ENCODE data around the gene SAMD4A.

DNA sequence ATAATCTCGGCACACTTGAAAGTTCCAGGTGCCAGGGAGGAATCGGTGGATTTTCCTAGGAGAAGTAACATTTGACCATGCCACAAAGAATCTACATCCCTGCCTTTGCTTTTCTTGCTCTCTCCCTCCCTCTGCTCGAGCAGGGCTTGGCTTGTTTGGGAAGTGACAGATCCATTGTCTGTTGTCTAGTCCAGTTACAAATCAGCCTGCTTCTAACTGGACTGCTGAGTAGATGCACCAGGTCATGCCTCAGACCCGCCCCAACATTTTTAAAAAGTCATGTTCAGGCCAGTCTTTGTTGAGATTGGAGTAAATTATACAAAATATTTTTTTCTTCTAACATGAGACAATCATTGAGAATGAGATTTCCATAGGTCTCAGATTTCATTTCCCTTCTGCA, 182.3 kb downstream of the SAMD4A start:
- TF ChIP-seq, protein P1, sequence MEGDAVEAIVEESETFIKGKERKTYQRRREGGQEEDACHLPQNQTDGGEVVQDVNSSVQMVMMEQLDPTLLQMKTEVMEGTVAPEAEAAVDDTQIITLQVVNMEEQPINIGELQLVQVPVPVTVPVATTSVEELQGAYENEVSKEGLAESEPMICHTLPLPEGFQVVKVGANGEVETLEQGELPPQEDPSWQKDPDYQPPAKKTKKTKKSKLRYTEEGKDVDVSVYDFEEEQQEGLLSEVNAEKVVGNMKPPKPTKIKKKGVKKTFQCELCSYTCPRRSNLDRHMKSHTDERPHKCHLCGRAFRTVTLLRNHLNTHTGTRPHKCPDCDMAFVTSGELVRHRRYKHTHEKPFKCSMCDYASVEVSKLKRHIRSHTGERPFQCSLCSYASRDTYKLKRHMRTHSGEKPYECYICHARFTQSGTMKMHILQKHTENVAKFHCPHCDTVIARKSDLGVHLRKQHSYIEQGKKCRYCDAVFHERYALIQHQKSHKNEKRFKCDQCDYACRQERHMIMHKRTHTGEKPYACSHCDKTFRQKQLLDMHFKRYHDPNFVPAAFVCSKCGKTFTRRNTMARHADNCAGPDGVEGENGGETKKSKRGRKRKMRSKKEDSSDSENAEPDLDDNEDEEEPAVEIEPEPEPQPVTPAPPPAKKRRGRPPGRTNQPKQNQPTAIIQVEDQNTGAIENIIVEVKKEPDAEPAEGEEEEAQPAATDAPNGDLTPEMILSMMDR (IDR thresholded peaks at IDR 0.05): no peak
- TF ChIP-seq POLR2AphosphoS5 (IDR thresholded peaks at IDR 0.05) (no peak), POLR2A (IDR thresholded peaks at IDR 0.05) (no peak), EP300 (IDR thresholded peaks at IDR 0.05; ENCODE audit: low read depth) (no peak)

All from transverse colon (tissue), 4 donors.